Fibroblast of mammary gland (primary cell): Measurements from ENCODE around the gene TPP2.

ENCODE experiments used
- DNase-seq: peaks from one replicate; pipeline ENCODE4 v3.0.0-alpha.2; 2010; ENCODE audit warnings: low read depth
- H3K4me3 ChIP-seq: 2 replicates; pipeline ENCODE4 v1.5.1; 2011; ENCODE audit warnings: low read depth, mild to moderate bottlenecking, low read length, moderate library complexity; ENCODE audit not compliant: control insufficient read depth
- CTCF ChIP-seq: conservative IDR thresholded peaks from 2 replicates; pipeline ENCODE4 v1.5.1; 2011; ENCODE audit warnings: low read depth, low read length, inconsistent platforms; ENCODE audit not compliant: control insufficient read depth, insufficient read depth

Gene TPP2

GRCh38 chr13:102721800-102722231 is 125.0 kb downstream of the TPP2 start:
- DNase-seq, result peak; percentile 95
- no peak for TF ChIP-seq CTCF
- H3K4me3 ChIP-seq, result no peak overlapping the region

GRCh38 chr13:102724923-102725322 is 128.1 kb downstream of the TPP2 start:
- no peak overlapping the region for H3K4me3 ChIP-seq
- DNase-seq, result peak; percentile 75
- peak; percentile 56 for TF ChIP-seq CTCF

GRCh38 chr13:102726430-102726829 is 129.6 kb downstream of the TPP2 start:
- no peak overlapping the region for H3K4me3 ChIP-seq
- peak; percentile 11 for DNase-seq
- no peak for TF ChIP-seq CTCF
